Mucosa of descending colon (tissue), 3 donors: ENCODE measurements around the gene SPRED2. TPM values are rescaled to one million over a fixed set of nuclear protein-coding genes. Genes with fewer than 3 reads are reported as not detected.

Experiments
- ATAC-seq: fragments of 200-7000 bp; cut with Tn5 transposase; one replicate; pipeline ENCODE4 v1.9.1; 2020; ENCODE audit warnings: mild to moderate bottlenecking, moderate library complexity
- DNase-seq, 3 donors: peaks; one replicate each; pipeline ENCODE4 v3.0.0-alpha.2; 2020
- H3K36me3 ChIP-seq: fragments of 200-600 bp; one replicate; pipeline ENCODE4 v1.8.0; 2021; ENCODE audit warnings: low read depth, mild to moderate bottlenecking
- H3K4me1 ChIP-seq: fragments of 200-600 bp; one replicate; pipeline ENCODE4 v1.8.0; 2021; ENCODE audit warnings: low read depth, mild to moderate bottlenecking
- H3K4me3 ChIP-seq: fragments of 200-600 bp; one replicate; pipeline ENCODE4 v1.8.0; 2021; ENCODE audit warnings: mild to moderate bottlenecking
- H3K9me3 ChIP-seq: fragments of 200-600 bp; one replicate; pipeline ENCODE4 v1.8.0; 2021; ENCODE audit warnings: mild to moderate bottlenecking
- intact Hi-C, 2 donors: fragments of 100-400 bp; cut with DNase I in 1 of 2; cut with micrococcal nuclease in 1 of 2; formaldehyde crosslinking; loops; one replicate each; pipeline versions ENCODE4 v1.11.0 to v1.11.1; 2022; cut with DNase I, micrococcal nuclease
- total RNA-seq, 3 donors: library from RNA; stranded (reverse); fragmentation: NEBNext Ultra II Directional in 2 of 3; extraction: Animal tissue kit (Norgen Biotek cat#: 25700) in 2 of 3; gene quantifications; one replicate each; pipeline versions ENCODE4 v1.2.1 to v1.2.4, GENCODE V29; 2021 to 2023
- TF ChIP-seq, protein P1 (sequence below): fragments of 200-600 bp; IDR thresholded peaks from one replicate; pipeline ENCODE4 v1.8.0; 2022; ENCODE audit warnings: antibody characterized with exemption, mild to moderate bottlenecking
- donor health status: DM: no; HTN: no; CAD: no; lungs with moderate emphysema.
- donor health status: DM: no; HTN: no; CAD: no.
- donor health status: DM: no; HTN: yes; CAD: no.

SPRED2 gene
- total RNA-seq, 3 donors from 2014 or later = 38.1 to 65.0 (median 43.4) TPM

- DNase-seq (no peak), ATAC-seq (no peak)
- H3K9me3 ChIP-seq = no peaks in the 10 kb centered on the region
- intact Hi-C loops = no loop called here
- H3K4me1 ChIP-seq = no peaks in the 10 kb centered on the region
- H3K4me3 ChIP-seq = no peak overlapping the region
- TF ChIP-seq, protein P1, sequence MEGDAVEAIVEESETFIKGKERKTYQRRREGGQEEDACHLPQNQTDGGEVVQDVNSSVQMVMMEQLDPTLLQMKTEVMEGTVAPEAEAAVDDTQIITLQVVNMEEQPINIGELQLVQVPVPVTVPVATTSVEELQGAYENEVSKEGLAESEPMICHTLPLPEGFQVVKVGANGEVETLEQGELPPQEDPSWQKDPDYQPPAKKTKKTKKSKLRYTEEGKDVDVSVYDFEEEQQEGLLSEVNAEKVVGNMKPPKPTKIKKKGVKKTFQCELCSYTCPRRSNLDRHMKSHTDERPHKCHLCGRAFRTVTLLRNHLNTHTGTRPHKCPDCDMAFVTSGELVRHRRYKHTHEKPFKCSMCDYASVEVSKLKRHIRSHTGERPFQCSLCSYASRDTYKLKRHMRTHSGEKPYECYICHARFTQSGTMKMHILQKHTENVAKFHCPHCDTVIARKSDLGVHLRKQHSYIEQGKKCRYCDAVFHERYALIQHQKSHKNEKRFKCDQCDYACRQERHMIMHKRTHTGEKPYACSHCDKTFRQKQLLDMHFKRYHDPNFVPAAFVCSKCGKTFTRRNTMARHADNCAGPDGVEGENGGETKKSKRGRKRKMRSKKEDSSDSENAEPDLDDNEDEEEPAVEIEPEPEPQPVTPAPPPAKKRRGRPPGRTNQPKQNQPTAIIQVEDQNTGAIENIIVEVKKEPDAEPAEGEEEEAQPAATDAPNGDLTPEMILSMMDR = no peak
- no peaks in the 10 kb centered on the region for H3K36me3 ChIP-seq
Measured at GRCh38 chr2:65465124-65465523, 32.7 kb upstream of the SPRED2 start.

- intact Hi-C loops = no loop called here
- TF ChIP-seq, protein P1 = no peak
- no peak overlapping the region for H3K4me3 ChIP-seq
- no peaks in the 10 kb centered on the region for H3K9me3 ChIP-seq
- no peaks in the 10 kb centered on the region for H3K4me1 ChIP-seq
- ATAC-seq (no peak), DNase-seq (no peak)
- H3K36me3 ChIP-seq = no peaks in the 10 kb centered on the region
Measured at GRCh38 chr2:65464604-65465003, 32.2 kb upstream of the SPRED2 start.

DNA sequence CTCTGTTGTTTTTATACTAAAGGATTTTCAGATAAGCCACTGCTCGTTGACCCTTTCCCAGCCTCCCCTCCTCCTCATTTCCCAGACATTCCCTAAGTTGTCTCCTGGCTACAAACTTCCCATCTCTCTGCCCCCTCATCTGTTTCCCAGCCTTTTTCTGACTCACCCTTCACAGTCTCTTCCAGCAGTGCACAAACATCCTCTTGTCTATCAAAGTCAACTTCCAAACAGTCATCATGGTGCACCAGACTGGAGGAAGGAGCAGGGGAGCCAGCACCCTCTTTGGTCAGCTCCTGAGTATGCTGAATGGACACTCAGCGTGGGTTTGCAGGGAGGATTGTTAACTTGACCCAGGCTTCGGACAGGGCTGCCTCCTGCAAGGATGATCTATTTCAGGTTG is 26.6 kb upstream of the SPRED2 start:
- no peak overlapping the region for H3K4me3 ChIP-seq
- TF ChIP-seq, protein P1 = no peak
- H3K36me3 ChIP-seq = no peaks in the 10 kb centered on the region
- no peaks in the 10 kb centered on the region for H3K4me1 ChIP-seq
- intact Hi-C loops = no loop called here
- no peak for ATAC-seq
- no peak for DNase-seq
- H3K9me3 ChIP-seq = no peaks in the 10 kb centered on the region

DNA sequence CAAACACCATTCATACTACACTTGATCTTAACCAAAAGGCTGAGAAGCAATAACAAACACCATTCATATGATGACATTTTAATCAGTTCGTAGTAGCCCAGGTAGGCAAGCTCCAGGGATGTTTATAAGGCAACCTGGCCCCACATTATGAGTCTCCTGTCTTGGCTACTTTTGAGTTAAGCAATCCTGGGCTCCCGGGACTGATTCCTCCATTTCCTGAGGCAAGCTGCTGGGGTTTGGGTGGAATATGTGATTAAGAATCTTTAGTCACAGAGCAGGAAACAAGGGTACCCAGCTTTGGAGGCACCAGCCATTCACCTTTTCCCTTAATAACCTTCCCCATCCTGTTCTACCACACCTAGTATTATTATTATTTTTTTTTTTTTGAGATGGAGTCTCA is 24.5 kb upstream of the SPRED2 start:
- intact Hi-C loops = no loop called here
- TF ChIP-seq, protein P1 = no peak
- H3K4me3 ChIP-seq = no peak overlapping the region
- no peaks in the 10 kb centered on the region for H3K9me3 ChIP-seq
- no peaks in the 10 kb centered on the region for H3K4me1 ChIP-seq
- H3K36me3 ChIP-seq = no peaks in the 10 kb centered on the region
- DNase-seq (no peak), ATAC-seq (no peak)

DNA sequence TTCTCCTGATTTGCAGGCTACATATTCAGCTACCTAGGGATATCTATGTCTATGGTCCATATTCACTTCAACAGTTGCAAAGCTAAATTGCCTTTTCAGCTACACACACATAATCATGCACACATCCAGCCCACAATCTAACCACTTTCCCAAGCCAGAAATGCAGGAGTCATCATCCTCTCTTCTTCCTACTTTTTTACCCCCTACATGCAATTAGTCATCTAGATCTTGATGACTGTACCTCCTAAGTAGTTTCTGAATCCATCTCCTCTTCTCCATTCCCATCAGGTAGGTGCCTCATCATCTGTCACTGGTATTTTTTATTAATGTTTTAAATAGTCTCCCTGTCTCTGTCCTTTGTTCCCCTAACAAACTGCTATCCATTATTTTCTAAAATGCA is 23.7 kb upstream of the SPRED2 start:
- H3K4me1 ChIP-seq = no peaks in the 10 kb centered on the region
- no peak for ATAC-seq
- no peak for DNase-seq
- H3K36me3 ChIP-seq = no peaks in the 10 kb centered on the region
- intact Hi-C loops = no loop called here
- TF ChIP-seq, protein P1 = no peak
- H3K4me3 ChIP-seq = no peak overlapping the region
- H3K9me3 ChIP-seq = no peaks in the 10 kb centered on the region

- Histone ChIP-seq H3K4me1 (no peaks in the 10 kb centered on the region), H3K4me3 (no peak overlapping the region), H3K9me3 (no peaks in the 10 kb centered on the region), H3K36me3 (no peaks in the 10 kb centered on the region)
- TF ChIP-seq, protein P1 = no peak
- intact Hi-C loops = no loop called here
- DNase-seq (no peak), ATAC-seq (no peak)
Measured at GRCh38 chr2:65453916-65454315, 21.5 kb upstream of the SPRED2 start.
